ENCODE results near the gene GTF3C2. TPM values are rescaled to one million over a fixed set of nuclear protein-coding genes. Genes with fewer than 3 reads are reported as not detected.
"Not testable (repeated sequence)": the region's sequence is repeated elsewhere in the genome, so short reads cannot be mapped to it uniquely, and the experiment has no call there.

Gene GTF3C2
- total RNA-seq, 1 experiment from 2014 or later = 72.5 TPM

- no peak for DNase-seq (ENCODE audit: low read depth)
Observed at GRCh38 chr2:27375513-27376099, 19.0 kb upstream of the GTF3C2 start.

DNA sequence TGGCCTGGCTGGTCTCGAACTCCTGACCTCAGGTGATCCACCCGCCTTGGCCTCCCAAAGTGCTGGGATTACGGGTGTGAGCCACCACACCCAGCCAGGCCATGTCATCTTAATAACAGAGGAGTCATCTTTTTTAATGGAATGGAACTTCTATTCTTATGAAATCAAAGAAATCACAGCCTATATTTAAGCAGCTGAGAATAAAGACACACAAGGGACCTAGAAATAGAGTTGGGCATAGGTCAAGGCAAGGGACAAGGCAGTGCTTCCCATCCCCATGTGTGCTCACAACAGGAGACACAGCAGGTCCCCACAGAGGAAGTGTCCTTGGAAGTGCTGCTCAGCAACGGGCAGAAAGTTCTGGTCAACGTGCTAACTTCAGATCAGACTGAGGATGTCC is 17.0 kb upstream of the GTF3C2 start:
- no peak for DNase-seq (ENCODE audit: low read depth)

DNA sequence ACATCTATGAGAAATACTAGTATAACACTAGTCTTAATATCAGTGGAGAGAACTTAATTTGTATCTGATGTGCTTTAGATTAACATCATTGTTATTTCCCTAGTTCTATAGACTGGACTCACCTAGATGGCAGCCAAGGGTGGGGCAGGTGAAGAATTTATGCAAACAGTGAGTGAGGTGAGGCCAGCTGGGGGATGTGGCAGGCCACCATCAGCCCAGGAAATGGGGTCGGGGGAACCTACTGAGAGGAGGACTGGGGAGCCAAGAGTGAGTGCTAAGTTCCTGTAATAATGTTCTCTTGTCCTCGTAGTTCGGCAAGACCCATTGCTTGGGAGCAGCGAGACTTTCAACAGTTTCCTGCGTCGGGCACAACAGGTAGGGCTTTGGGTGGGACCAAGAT is 16.4 kb upstream of the GTF3C2 start:
- no peak for DNase-seq (ENCODE audit: low read depth)

DNA sequence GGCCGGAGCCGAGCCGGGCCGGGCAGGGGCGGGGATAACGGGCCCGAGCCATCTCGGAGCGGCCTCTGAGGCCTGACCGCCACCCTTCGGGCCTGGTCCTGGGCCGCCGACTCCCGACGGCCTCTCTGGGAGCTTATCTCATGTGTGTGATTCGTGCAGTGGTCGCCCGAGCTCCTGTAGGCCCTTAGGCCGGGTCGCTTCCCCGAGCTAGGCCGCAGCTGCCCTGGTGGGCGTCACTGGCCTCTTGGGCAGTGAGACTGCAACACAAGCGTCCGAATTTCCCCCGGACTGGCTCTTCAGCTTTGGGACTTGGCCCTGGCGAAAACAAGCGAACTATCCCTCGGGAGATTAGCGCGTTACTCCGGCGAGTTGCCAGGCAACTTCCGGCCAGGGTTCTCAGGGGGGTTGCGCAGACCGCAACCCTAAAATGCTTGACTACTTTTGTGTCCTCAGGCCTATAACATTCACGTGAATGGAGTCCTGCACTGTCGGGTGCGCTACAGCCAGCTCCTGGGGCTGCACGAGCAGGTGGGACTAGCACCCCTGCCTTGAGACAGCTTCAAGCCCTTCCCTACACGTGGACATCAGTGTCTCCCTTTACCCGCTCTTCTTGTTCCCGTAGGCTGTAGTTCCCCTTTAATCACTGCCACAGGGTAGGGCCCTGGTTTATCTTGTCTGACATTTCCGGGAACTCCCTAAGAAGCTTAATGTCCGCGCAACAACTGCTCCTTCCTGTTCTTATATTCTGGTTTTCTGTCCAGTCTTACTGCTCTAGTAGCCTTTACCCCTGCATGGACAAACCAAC is 14.5 kb upstream of the GTF3C2 start:
- DNase-seq (ENCODE audit: low read depth) = peak; percentile 39

DNA sequence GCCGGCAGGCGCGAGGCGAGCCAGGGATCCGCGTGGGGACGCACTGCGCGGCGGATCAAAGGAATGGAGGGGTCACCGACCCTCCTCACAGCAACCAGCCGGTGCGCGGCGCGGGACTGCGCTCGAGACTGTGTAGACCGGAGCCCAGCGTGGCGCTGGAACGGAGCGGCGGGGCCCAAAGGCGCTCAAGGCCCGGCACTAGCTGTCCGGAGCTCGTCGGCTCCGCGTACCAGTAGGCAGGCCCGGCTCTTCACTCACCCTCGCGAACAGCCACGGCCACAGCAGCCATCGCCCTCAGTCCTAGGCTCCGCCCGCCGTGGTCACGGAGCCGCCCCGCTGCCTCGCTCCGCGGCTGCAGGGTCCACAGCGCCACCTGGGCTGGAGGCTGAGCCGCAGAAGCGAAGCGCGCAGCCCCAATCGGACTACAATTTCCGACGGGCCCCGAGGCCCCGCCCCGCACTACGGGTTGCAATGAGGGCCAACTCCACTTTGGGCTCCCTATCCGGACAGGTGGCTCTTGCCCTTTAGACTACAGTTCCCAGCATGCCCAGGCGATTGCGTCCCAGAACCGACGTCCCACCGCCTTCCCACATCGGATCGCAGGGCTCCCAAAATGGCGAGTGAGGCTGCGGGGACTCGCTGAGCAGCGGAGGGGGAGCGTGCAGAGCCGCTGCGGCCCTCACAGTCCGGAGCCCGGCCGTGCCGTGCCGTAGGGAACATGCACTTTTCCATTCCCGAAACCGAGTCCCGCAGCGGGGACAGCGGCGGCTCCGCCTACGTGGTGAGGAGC is 13.7 kb upstream of the GTF3C2 start, which contains the start of the genes EIF2B4 and SNX17:
Gene EIF2B4, minus strand, starts transcription at position 313 of the 790 bp plus-strand sequence. Its CDS starts 24 bp downstream, at position 289.
Gene SNX17, plus strand, starts transcription at position 591 of the 790 bp plus-strand sequence. Its CDS starts 128 bp downstream, at position 719.
- peak; percentile 99 for DNase-seq (ENCODE audit: low read depth)

- no peak for DNase-seq (ENCODE audit: low read depth)
Observed at GRCh38 chr2:27369471-27370025, 13.0 kb upstream of the GTF3C2 start.

- no peak for DNase-seq (ENCODE audit: low read depth)
Observed at GRCh38 chr2:27363933-27364332, 7.4 kb upstream of the GTF3C2 start.

- no peak for DNase-seq (ENCODE audit: low read depth)
Observed at GRCh38 chr2:27362678-27363420, 6.3 kb upstream of the GTF3C2 start.

DNA sequence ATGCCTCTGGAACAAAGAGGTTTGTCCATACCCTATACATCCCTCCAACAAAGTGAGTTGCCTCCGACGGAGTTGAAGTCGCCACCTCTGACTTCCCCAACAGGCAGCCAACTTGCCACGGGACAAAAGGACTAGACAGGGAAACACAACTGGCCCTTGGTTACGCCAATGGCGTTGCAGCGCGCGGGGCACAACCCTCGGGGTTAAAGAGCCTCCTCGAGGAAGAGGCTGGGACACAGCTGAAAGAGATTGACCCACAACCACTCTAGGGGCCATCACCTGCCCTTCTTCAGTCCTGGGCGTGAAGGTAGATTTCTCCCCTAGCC is 545 bp downstream of the GTF3C2 start:
- peak; percentile 60 for DNase-seq (ENCODE audit: low read depth)

DNA sequence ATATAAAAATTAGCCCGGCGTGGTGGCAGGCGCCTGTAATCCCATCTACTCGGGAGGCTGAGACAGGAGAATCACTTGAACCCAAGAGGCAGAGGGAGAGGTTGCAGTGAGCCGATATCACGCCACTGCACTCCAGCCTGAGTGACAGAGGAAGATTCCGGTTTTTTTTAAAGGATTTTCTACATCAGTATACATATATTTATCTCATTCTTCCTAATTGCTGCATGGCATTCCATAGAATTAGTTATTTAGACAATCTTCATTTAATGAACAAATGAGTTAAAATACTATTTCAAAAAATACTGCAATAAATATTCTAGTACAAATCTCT is 2.0 kb downstream of the GTF3C2 start:
- no peak for DNase-seq (ENCODE audit: low read depth)

- no peak for DNase-seq (ENCODE audit: low read depth)
Observed at GRCh38 chr2:27353762-27354596, 2.6 kb downstream of the GTF3C2 start.

DNA sequence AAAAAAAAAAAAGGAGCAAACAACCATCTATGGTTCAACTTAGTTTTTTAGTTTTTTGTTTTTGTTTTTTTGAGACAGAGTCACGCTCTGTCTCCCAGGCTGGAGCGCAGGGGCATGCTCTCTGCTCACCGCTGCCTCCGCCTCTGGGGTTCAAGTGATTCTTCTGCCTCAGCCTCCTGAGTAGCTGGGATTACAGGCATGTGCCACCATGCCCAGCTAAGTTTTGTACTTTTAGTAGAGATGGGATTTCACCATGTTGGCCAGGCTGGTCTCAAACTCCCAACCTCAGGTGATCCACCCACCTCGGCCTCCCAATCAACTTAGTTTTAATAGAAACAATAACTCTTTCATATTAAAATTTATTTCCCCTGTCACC is 3.2 kb downstream of the GTF3C2 start:
- not testable (repeated sequence) for DNase-seq (ENCODE audit: low read depth)

DNA sequence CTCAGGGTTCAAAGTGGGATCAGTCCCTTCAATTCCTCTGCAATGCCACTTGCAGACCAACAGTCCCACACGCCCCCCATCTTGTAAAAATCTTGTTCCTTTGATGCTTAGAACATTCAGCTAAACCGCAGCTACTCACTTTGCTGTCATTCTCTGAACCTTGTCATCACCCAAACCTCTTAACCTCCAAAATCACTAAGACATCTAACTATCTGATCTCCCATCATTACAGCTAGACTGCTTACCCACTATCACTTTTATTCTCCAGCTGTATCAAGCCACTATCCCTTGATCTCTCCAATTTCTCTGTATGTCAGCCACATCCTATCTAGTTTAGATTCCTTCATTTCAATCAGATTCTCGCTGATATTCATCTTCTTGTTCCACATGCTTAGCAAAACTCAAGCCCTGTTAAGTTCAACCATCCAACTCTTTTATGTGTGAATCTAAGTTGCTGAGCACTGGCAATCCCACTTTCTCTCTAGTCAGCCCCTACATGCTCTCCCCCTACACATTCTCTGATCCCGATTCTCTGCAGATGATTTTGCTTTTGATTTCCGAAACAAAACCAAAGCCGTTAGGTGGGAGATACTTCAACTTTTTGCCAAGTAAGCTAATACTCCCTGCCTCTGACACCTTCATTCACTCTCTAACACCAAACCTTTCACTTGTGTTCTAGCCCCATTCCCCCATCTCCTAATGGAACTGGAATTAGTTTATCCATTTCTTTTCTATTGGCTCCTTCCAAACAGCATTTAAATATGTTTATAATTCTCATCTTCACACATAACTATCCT is 4.6 kb downstream of the GTF3C2 start:
- no peak for DNase-seq (ENCODE audit: low read depth)

DNA sequence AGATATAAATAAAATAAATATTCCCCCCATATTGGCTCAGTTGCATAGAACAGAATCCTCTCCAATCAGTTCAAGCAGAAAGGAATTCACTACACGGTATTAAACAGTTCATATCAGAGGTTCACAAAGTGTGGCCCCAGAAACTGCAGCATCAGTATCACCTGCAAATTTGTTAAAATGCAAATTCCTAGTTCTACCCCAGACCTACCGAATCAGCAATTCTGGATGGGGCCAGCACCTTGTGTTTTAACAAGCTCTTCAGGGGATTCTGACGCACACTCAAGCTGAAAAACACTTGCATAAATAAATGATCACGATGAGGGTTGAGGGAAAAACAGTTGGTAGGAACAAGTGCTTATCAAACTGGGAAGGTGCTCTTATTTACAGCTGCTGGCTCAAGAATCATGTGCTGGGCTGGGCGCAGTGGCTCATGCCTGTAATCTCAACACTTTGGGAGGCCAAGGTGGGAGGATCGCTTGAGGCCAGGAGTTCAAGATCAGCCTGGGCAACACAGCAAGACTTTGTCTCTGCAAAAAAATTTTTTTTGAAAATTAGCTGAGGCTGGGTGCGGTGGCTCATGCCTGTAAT is 6.4 kb downstream of the GTF3C2 start:
- no peak for DNase-seq (ENCODE audit: low read depth)

GRCh38 chr2:27347641-27348040 is 8.9 kb downstream of the GTF3C2 start:
- DNase-seq (ENCODE audit: low read depth) = no peak

GRCh38 chr2:27336173-27336572 is 20.4 kb downstream of the GTF3C2 start:
- DNase-seq (ENCODE audit: low read depth) = no peak

GRCh38 chr2:27335311-27335710 is 21.3 kb downstream of the GTF3C2 start:
- DNase-seq (ENCODE audit: low read depth) = no peak

- DNase-seq (ENCODE audit: low read depth) = no peak
Observed at GRCh38 chr2:27324720-27325119, 31.8 kb downstream of the GTF3C2 start.
